H9 (cell line): ENCODE data around the gene SRC. TPM values are rescaled to one million over a fixed set of nuclear protein-coding genes. Genes with fewer than 3 reads are reported as not detected.

Source experiments
- DNase-seq: peaks from one replicate; pipeline ENCODE4 v3.0.0-alpha.2; 2017
- H2AFZ ChIP-seq: one replicate; pipeline ENCODE4 v1.6.1; 2013; ENCODE audit warnings: mild to moderate bottlenecking, low read length, control low read depth, moderate library complexity
- H2AK5ac ChIP-seq: 2 replicates; pipeline ENCODE4 v1.6.1; 2013; ENCODE audit warnings: low read length, control low read depth, mixed read lengths; ENCODE audit not compliant: insufficient read length
- H2BK120ac ChIP-seq: one replicate; pipeline ENCODE4 v1.6.1; 2013; ENCODE audit warnings: low read depth, mild to moderate bottlenecking, low read length, control low read depth, inconsistent platforms; ENCODE audit not compliant: poor library complexity, severe bottlenecking
- H2BK12ac ChIP-seq: 2 replicates; pipeline ENCODE4 v1.6.1; 2013; ENCODE audit warnings: low read length, control low read depth, mixed read lengths, low read depth; ENCODE audit not compliant: insufficient read length
- H2BK15ac ChIP-seq: 2 replicates; pipeline ENCODE4 v1.6.1; 2013; ENCODE audit warnings: low read depth, low read length, control low read depth
- H2BK20ac ChIP-seq: one replicate; pipeline ENCODE4 v1.6.1; 2013; ENCODE audit warnings: low read depth, mild to moderate bottlenecking, low read length, control low read depth, inconsistent platforms; ENCODE audit not compliant: poor library complexity, severe bottlenecking
- H2BK5ac ChIP-seq: 2 replicates; pipeline ENCODE4 v1.6.1; 2013; ENCODE audit warnings: low read length, control low read depth, mixed read lengths; ENCODE audit not compliant: insufficient read length
- H3K14ac ChIP-seq: 2 replicates; pipeline ENCODE4 v1.6.1; 2013; ENCODE audit warnings: low read length, control low read depth; ENCODE audit not compliant: insufficient read depth
- H3K18ac ChIP-seq: 2 replicates; pipeline ENCODE4 v1.6.1; 2013; ENCODE audit warnings: low read depth, mild to moderate bottlenecking, mixed read lengths, low read length, control low read depth; ENCODE audit not compliant: insufficient read length
- H3K23ac ChIP-seq: 2 replicates; pipeline ENCODE4 v1.6.1; 2013; ENCODE audit warnings: low read length, control low read depth, mixed read lengths, low read depth; ENCODE audit not compliant: insufficient read length
- H3K23me2 ChIP-seq: 2 replicates; pipeline ENCODE4 v1.6.1; 2013; ENCODE audit warnings: low read depth, mild to moderate bottlenecking, mixed read lengths, low read length, control low read depth; ENCODE audit not compliant: insufficient read length, poor library complexity, severe bottlenecking
- H3K27ac ChIP-seq: 2 replicates; pipeline ENCODE4 v1.5.1; 2013; ENCODE audit warnings: low read length, control low read depth, mixed read lengths, low read depth; ENCODE audit not compliant: insufficient read length
- H3K27me3 ChIP-seq: 2 replicates; pipeline ENCODE4 v1.6.1; 2013; ENCODE audit warnings: low read length, control low read depth, inconsistent platforms; ENCODE audit not compliant: insufficient read depth
- H3K4ac ChIP-seq: 2 replicates; pipeline ENCODE4 v1.6.1; 2013; ENCODE audit warnings: low read depth, mild to moderate bottlenecking, control low read depth, inconsistent platforms, low read length, moderate library complexity
- H3K4me1 ChIP-seq: 2 replicates; pipeline ENCODE4 v1.6.1; 2013; ENCODE audit warnings: low read length, control low read depth, inconsistent platforms; ENCODE audit not compliant: insufficient read depth
- H3K4me2 ChIP-seq: 2 replicates; pipeline ENCODE4 v1.6.1; 2013; ENCODE audit warnings: low read length, control low read depth, mixed read lengths; ENCODE audit not compliant: insufficient read length, insufficient read depth
- H3K56ac ChIP-seq: 2 replicates; pipeline ENCODE4 v1.6.1; 2013; ENCODE audit warnings: low read depth, mild to moderate bottlenecking, mixed read lengths, low read length, control low read depth; ENCODE audit not compliant: insufficient read length
- H3K79me1 ChIP-seq: 2 replicates; pipeline ENCODE4 v1.6.1; 2013; ENCODE audit warnings: low read depth, mild to moderate bottlenecking, moderate library complexity, low read length, control low read depth, inconsistent platforms; ENCODE audit not compliant: insufficient read depth, poor library complexity, severe bottlenecking
- H3K79me2 ChIP-seq: 2 replicates; pipeline ENCODE4 v1.6.1; 2013; ENCODE audit warnings: low read length, control low read depth, inconsistent platforms; ENCODE audit not compliant: insufficient read depth
- H3K9ac ChIP-seq: 2 replicates; pipeline ENCODE4 v1.6.1; 2013; ENCODE audit warnings: low read length, control low read depth, mixed read lengths; ENCODE audit not compliant: insufficient read length; ENCODE audit errors: extremely low read depth
- H3K9me3 ChIP-seq: one replicate; pipeline ENCODE4 v1.6.1; 2013; ENCODE audit warnings: low read depth, low read length, inconsistent platforms; ENCODE audit not compliant: control insufficient read depth
- H3T11ph ChIP-seq: one replicate; pipeline ENCODE4 v1.6.1; 2013; ENCODE audit warnings: mild to moderate bottlenecking, low read length, control low read depth, inconsistent platforms
- H4K20me1 ChIP-seq: one replicate; pipeline ENCODE4 v1.6.1; 2013; ENCODE audit not compliant: control insufficient read depth, insufficient read length, insufficient read depth
- H4K5ac ChIP-seq: 2 replicates; pipeline ENCODE4 v1.6.1; 2013; ENCODE audit warnings: low read depth, mild to moderate bottlenecking, mixed read lengths, low read length, control low read depth; ENCODE audit not compliant: insufficient read length
- H4K8ac ChIP-seq: replicated peaks from 2 replicates; pipeline ENCODE4 v1.6.1; 2013; ENCODE audit warnings: low read length, control low read depth, mixed read lengths, low read depth; ENCODE audit not compliant: insufficient read length
- H4K91ac ChIP-seq: 2 replicates; pipeline ENCODE4 v1.6.1; 2013; ENCODE audit warnings: low read depth, mild to moderate bottlenecking, moderate library complexity, mixed read lengths, low read length, control low read depth; ENCODE audit not compliant: insufficient read length
- H3K27ac Mint-ChIP-seq, 3 experiments: 2 replicates in 2 of 3; 3 replicates in 1 of 3; pipeline ENCODE4 v1.8.0; 2020 to 2021; ENCODE audit warnings: mixed read lengths in 3 of 3, mild to moderate bottlenecking in 1 of 3, moderate library complexity in 1 of 3
- H3K27me3 Mint-ChIP-seq: 2 replicates; pipeline ENCODE4 v1.8.0; 2021; ENCODE audit warnings: low read depth, mild to moderate bottlenecking, moderate library complexity, mixed read lengths
- H3K36me3 Mint-ChIP-seq, 3 experiments: 2 replicates in 2 of 3; 3 replicates in 1 of 3; pipeline ENCODE4 v1.8.0; 2020 to 2021; ENCODE audit warnings: low read depth in 3 of 3, mixed read lengths in 3 of 3; ENCODE audit not compliant: insufficient read depth in 1 of 3
- H3K4me1 Mint-ChIP-seq, 2 experiments: 2 replicates each; pipeline ENCODE4 v1.8.0; 2020; ENCODE audit warnings: mixed read lengths in 2 of 2
- H3K4me3 Mint-ChIP-seq, 2 experiments: 2 replicates in 1 of 2; 3 replicates in 1 of 2; pipeline ENCODE4 v1.8.0; 2020 to 2021; ENCODE audit warnings: mild to moderate bottlenecking in 2 of 2, mixed read lengths in 2 of 2, moderate library complexity in 1 of 2
- H3K9me3 Mint-ChIP-seq, 2 experiments: 2 replicates in 1 of 2; 3 replicates in 1 of 2; pipeline ENCODE4 v1.8.0; 2020; ENCODE audit warnings: mild to moderate bottlenecking in 2 of 2, mixed read lengths in 2 of 2, moderate library complexity in 1 of 2
- WGBS: extraction: QIAGEN DNeasy Blood & Tissue Kit; methylation state at CpG from one replicate; pipeline ENCODE4 v1.1.7; 2013; ENCODE audit warnings: missing lambda C conversion rate, low lambda C conversion rate, mixed read lengths; ENCODE audit not compliant: insufficient read length; ENCODE audit errors: extremely low coverage; 5-methylcytosine and 5-hydroxymethylcytosine counted together
- total RNA-seq: library from RNA; stranded (reverse); gene quantifications from 2 replicates; pipeline ENCODE4 v1.2.1, GENCODE V29; 2021
- TF ChIP-seq, protein P1 (sequence below): fragments of 200-600 bp; sonication (generic); conservative IDR thresholded peaks from 3 replicates; pipeline ENCODE4 v1.8.0; 2021; ENCODE audit warnings: antibody characterized with exemption, mild to moderate bottlenecking

SRC gene
- total RNA-seq, 1 experiment from 2014 or later, result 44.5 TPM

DNA sequence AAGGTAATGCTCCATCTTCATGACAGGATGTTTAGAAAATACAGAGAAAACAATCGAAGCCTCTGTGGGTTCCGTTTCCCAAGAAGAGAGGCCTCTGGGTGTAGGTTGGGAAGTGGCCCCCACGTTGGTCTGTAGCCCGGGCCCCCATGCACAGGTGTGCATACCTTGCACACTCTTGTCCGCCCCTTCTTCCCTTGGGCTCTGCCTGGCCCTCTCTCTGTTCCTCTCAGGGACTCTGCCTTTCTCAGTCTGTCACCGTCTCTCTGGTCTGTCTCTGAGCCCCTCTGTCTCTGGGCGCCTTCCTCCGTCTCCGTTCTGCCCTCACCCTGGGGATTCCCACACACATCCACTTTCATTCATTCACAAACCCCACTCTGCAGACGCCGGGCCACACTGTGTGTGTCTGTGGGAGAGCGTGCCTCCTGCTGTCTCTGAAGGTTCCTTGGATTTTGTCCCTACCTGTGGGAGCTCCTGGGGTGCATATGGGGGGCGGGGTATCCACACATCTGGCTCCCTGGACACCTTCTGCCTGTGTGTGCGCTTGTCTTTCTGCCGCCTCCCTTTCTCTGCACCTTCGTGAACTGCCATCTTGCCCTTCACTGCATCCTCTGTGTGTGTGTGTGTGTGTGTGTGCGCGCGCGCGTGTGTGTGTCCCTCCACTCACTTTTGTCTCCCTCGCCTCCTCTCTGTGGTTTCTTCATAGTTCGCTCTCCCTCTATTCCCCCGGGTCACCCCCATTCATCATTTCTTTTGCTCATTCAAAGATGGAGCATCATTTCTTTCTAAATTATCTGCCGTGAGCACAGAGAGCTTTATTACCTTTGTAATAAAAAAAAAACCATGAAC, 75.3 kb downstream of the SRC start:
- H4K91ac ChIP-seq, result no peak overlapping the region
- peak overlapping the region; percentile 11; the same call in 1 of the 2 replicates for H3K14ac ChIP-seq
- peak overlapping the region; percentile 24 to 83 (median 40); a peak in 4 of 7 replicates for H3K27ac Mint-ChIP-seq
- H3K27me3 Mint-ChIP-seq, result peaks cover 24% of the 10 kb centered on the region
- H3K4me1 ChIP-seq, result peaks cover 5% of the 10 kb centered on the region; the same call in 1 of the 2 replicates
- no peak overlapping the region for H4K8ac ChIP-seq
- H3K79me2 ChIP-seq, result no peaks in the 10 kb centered on the region
- no peaks in the 10 kb centered on the region; a peak in 1 of 7 replicates for H3K36me3 Mint-ChIP-seq
- H3T11ph ChIP-seq, result no peak overlapping the region
- H2BK120ac ChIP-seq, result no peak overlapping the region
- no peaks in the 10 kb centered on the region for H4K20me1 ChIP-seq
- no peak overlapping the region for H2BK12ac ChIP-seq
- H3K79me1 ChIP-seq, result no peaks in the 10 kb centered on the region
- H4K5ac ChIP-seq, result no peak overlapping the region
- H3K9ac ChIP-seq, result no peak overlapping the region
- no peak overlapping the region for H2AFZ ChIP-seq
- no peaks in the 10 kb centered on the region for H3K23me2 ChIP-seq
- peaks cover 29 to 36% of the 10 kb centered on the region in 2 experiments for H3K4me1 Mint-ChIP-seq
- DNase-seq, result no peak
- no peak overlapping the region for H3K4ac ChIP-seq
- no peaks in the 10 kb centered on the region for H3K27me3 ChIP-seq
- H3K9me3 Mint-ChIP-seq, result no peaks in the 10 kb centered on the region; a peak in 1 of 5 replicates
- no peaks in the 10 kb centered on the region for H3K9me3 ChIP-seq
- no peak overlapping the region for H3K4me2 ChIP-seq
- no peak overlapping the region for H3K23ac ChIP-seq
- H3K4me3 Mint-ChIP-seq, result peak overlapping the region in 1 of 2 experiments; percentile 3; a peak in 1 of 5 replicates
- no peak overlapping the region for H2AK5ac ChIP-seq
- H3K18ac ChIP-seq, result no peak overlapping the region
- no peak overlapping the region for H3K27ac ChIP-seq
- no peak overlapping the region for H2BK20ac ChIP-seq
- WGBS, result no CpG with 5 or more reads among the region's 25 CpGs
- H3K56ac ChIP-seq, result no peak overlapping the region
- TF ChIP-seq, protein P1, sequence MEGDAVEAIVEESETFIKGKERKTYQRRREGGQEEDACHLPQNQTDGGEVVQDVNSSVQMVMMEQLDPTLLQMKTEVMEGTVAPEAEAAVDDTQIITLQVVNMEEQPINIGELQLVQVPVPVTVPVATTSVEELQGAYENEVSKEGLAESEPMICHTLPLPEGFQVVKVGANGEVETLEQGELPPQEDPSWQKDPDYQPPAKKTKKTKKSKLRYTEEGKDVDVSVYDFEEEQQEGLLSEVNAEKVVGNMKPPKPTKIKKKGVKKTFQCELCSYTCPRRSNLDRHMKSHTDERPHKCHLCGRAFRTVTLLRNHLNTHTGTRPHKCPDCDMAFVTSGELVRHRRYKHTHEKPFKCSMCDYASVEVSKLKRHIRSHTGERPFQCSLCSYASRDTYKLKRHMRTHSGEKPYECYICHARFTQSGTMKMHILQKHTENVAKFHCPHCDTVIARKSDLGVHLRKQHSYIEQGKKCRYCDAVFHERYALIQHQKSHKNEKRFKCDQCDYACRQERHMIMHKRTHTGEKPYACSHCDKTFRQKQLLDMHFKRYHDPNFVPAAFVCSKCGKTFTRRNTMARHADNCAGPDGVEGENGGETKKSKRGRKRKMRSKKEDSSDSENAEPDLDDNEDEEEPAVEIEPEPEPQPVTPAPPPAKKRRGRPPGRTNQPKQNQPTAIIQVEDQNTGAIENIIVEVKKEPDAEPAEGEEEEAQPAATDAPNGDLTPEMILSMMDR, result no peak
- no peak overlapping the region for H2BK5ac ChIP-seq
- no peak overlapping the region for H2BK15ac ChIP-seq
